NT2/D1 (cell line): ENCODE data around the gene KLHL22.

Experiments used
- DNase-seq: peaks from one replicate; pipeline ENCODE4 v3.0.0-alpha.2; 2011; ENCODE audit warnings: low read depth, low spot score
- H3K27me3 ChIP-seq: 2 replicates; pipeline ENCODE4 v1.6.0; 2011; ENCODE audit warnings: mild to moderate bottlenecking; ENCODE audit not compliant: insufficient read length, insufficient read depth
- H3K36me3 ChIP-seq: 2 replicates; pipeline ENCODE4 v1.6.1; 2011; ENCODE audit warnings: mild to moderate bottlenecking, low read length, mixed read lengths; ENCODE audit not compliant: insufficient read depth, insufficient read length
- H3K4me1 ChIP-seq: 2 replicates; pipeline ENCODE4 v1.5.1; 2011; ENCODE audit not compliant: insufficient read depth, insufficient read length
- H3K4me3 ChIP-seq: 2 replicates; pipeline ENCODE4 v1.5.1; 2011; ENCODE audit warnings: low read depth; ENCODE audit not compliant: insufficient read length
- H3K9ac ChIP-seq: 2 replicates; pipeline ENCODE4 v1.6.0; 2011; ENCODE audit warnings: low read depth; ENCODE audit not compliant: insufficient read length
- H3K9me3 ChIP-seq: 2 replicates; pipeline ENCODE4 v1.5.1; 2011; ENCODE audit warnings: mild to moderate bottlenecking, low read length; ENCODE audit not compliant: insufficient read depth
- SUZ12 ChIP-seq: IDR thresholded peaks from 2 replicates; pipeline ENCODE4 v1.6.1; 2011; ENCODE audit not compliant: insufficient read length, insufficient read depth; ENCODE audit errors: extremely low read depth
- YY1 ChIP-seq: IDR thresholded peaks from 2 replicates; pipeline ENCODE4 v1.6.1; 2011; ENCODE audit not compliant: insufficient read length, insufficient read depth
- ZNF274 ChIP-seq: IDR thresholded peaks from 2 replicates; pipeline ENCODE4 v1.6.1; 2011; ENCODE audit warnings: mild to moderate bottlenecking, low read depth, low read length

KLHL22 gene

DNA sequence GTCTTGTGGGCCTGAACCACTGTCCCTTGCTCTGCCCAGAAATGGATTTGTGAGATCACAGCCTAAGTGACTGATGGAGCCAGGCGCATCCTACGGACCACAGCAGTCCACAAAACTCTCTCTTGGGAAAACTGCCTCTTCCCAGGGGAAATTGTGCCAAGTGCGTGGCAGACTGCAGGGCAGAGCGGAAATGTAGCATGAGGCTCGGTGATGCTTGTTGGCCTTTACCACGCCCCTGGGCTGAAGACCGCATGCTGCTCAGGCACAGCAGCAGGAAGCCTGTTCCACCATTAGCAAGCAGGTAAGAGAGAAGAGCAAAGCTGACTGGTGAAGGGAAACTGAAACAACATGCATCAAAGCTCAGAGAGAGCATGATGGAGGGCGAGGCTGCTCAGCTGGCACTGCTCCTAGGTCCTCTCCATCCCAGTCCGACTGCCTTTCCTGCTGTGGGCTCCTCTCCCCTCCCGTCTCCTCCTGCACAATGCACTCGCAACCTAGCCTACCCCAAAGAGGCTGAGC lies 31.4 kb downstream of the KLHL22 start:
- TF ChIP-seq YY1 (no peak), SUZ12 (no peak), ZNF274 (no peak)
- Histone ChIP-seq H3K36me3 (peaks cover 24% of the 10 kb centered on the region), H3K27me3 (no peaks in the 10 kb centered on the region), H3K9me3 (no peaks in the 10 kb centered on the region), H3K9ac (no peak overlapping the region), H3K4me3 (no peak overlapping the region), H3K4me1 (no peaks in the 10 kb centered on the region)
- DNase-seq = no peak

DNA sequence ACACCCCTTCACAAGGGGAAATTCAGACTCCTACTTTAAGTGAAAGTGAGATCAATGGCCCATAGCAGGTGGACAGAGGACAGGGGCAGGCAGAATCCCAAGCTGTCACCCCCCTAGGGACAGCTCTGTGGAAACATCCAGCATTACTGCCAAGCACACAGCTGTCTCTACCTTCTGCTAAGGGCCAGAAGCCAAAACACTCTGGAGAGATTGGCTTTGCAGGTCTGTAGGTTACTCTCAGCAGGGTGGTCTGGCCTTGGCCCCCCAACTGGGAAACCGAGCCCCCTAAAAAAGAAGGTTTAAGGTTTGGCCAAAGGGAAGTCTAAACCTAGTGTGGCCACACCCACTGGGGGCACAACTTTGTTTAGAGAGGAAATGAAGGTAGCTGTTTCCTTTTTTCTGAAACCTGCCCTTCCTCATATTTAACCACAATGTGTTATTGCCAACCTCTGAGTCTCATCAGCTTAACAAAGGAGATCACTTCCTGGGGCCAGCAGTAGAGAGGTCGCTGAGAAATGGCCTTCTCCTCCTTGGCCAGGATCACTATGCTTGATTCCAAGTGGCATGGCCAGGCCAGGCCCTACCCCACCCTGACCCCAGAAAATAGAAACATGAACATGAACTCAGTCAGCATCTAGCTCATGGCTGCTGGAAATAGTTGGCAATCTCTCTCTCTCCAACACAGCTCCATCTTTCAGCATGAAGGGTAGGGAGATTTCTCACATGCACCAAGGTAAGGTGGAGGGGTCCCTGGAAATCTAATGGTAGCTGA lies 32.1 kb downstream of the KLHL22 start:
- TF ChIP-seq YY1 (no peak), SUZ12 (no peak), ZNF274 (no peak)
- Histone ChIP-seq H3K4me3 (no peak overlapping the region), H3K27me3 (no peaks in the 10 kb centered on the region), H3K9me3 (no peaks in the 10 kb centered on the region), H3K4me1 (no peaks in the 10 kb centered on the region), H3K36me3 (peaks cover 23% of the 10 kb centered on the region), H3K9ac (no peak overlapping the region)
- no peak for DNase-seq

DNA sequence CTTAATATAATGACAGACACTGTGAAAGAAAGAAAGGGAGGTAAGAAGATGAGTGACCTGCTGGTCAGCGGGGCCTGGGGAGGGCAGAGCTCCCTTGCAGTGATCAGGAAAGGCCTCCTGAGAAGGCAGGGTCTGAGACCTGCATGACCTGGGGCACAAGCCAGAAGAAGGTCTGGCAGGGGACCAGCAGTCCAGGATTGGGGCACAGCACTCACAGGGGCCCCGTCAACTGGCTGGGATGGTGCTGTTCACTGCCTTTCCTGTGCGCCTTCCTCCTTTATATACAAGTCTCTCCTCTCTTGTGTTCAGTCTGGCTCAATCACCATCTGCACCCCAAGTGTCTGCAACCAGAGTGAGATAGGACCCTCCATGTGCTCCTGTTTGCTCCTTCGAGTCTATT lies 35.7 kb downstream of the KLHL22 start:
- no peak overlapping the region for H3K9ac ChIP-seq
- H3K9me3 ChIP-seq = no peaks in the 10 kb centered on the region
- DNase-seq = no peak
- peaks cover 31% of the 10 kb centered on the region for H3K36me3 ChIP-seq
- TF ChIP-seq SUZ12 = no peak
- no peak for TF ChIP-seq YY1
- no peak for TF ChIP-seq ZNF274
- H3K4me1 ChIP-seq = no peaks in the 10 kb centered on the region
- H3K4me3 ChIP-seq = no peak overlapping the region
- no peaks in the 10 kb centered on the region for H3K27me3 ChIP-seq

DNA sequence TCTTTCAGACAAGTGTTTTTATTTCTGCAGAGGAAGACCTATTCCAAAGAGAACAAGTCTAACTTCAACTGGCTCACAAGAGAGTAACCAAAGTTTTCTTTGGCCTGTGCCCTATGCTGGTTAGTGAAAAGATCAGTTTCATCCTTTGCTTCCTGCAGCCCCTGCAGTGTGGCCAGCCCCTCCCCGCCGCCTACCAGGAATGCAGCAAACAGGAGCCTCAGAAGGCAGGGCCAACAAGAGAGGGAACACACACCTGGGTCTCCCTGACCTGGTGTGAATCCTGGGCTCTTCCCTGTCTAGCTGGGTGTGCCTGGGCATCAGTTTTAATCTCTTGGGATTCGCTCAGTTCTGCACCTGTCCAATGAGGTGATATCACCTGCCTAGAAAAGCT lies 36.4 kb downstream of the KLHL22 start:
- Histone ChIP-seq H3K27me3 (no peaks in the 10 kb centered on the region), H3K4me3 (no peak overlapping the region), H3K9me3 (no peaks in the 10 kb centered on the region), H3K9ac (no peak overlapping the region), H3K4me1 (no peaks in the 10 kb centered on the region), H3K36me3 (peaks cover 24% of the 10 kb centered on the region)
- no peak for DNase-seq
- TF ChIP-seq ZNF274 (no peak), YY1 (no peak), SUZ12 (no peak)

DNA sequence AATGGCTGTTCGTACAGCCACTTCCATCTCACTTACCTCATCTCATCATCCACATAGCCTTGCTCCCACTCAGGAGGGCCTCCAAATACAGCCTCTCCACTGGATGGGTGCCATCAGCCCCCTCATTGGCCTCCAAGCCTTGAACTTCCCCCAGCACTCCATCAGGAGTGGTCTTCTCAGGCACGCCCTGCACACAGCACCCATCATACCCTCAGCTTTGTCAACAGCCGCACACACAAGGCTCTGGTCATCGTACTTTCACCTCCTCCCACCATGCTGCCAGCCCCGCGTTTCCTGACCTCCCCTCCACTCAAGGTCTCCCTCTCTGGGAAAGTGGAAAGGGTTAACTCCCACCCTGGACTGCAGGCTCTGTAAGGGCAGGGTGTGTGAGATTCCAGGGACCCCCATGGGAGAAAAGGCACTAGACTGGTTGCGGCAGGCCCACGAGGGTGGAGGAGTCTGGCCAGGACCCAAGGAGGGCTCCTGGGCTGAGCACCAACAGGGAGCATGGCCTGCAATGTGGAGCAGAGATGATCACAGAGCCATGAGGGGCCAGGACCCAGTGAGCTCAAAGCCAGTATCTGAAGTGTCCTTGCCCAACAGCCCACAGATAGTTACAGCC lies 37.0 kb downstream of the KLHL22 start:
- no peak for DNase-seq

GRCh38 chr22:20457506-20458240 lies 37.9 kb downstream of the KLHL22 start:
- Histone ChIP-seq H3K4me1 (no peaks in the 10 kb centered on the region), H3K9ac (no peak overlapping the region), H3K27me3 (no peaks in the 10 kb centered on the region), H3K36me3 (peaks cover 13% of the 10 kb centered on the region), H3K9me3 (no peaks in the 10 kb centered on the region), H3K4me3 (no peak overlapping the region)
- no peak for DNase-seq
- no peak for TF ChIP-seq ZNF274
- no peak for TF ChIP-seq YY1
- TF ChIP-seq SUZ12 = no peak

More for the DNA sequence above, 37.0 kb downstream of the KLHL22 start:
- Histone ChIP-seq H3K4me1 (no peaks in the 10 kb centered on the region), H3K4me3 (no peak overlapping the region), H3K36me3 (peaks cover 19% of the 10 kb centered on the region), H3K27me3 (no peaks in the 10 kb centered on the region), H3K9me3 (no peaks in the 10 kb centered on the region), H3K9ac (no peak overlapping the region)
- TF ChIP-seq SUZ12 (no peak), YY1 (no peak)

DNA sequence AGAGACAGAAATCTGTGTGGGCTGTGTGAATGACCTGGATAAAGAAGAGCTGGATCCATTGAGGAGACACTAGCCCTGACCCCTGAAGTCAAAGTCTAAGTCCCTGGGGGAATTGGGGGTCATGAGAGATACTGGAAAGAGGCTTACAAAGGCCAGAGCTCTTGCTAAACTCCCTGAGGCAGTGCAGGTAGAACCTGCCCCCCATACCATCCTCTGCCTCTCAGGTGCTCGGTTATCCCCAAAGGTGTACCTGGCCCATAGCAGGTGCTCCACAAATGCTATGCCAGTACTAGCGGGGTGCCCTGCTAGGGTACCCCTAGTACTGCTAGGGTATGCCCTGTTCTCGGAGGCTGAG lies 38.9 kb downstream of the KLHL22 start:
- TF ChIP-seq SUZ12 (no peak), YY1 (no peak), ZNF274 (no peak)
- no peaks in the 10 kb centered on the region for H3K4me1 ChIP-seq
- H3K9me3 ChIP-seq = no peaks in the 10 kb centered on the region
- no peak for DNase-seq
- no peaks in the 10 kb centered on the region for H3K27me3 ChIP-seq
- H3K9ac ChIP-seq = peak overlapping the region; percentile 6
- H3K36me3 ChIP-seq = peaks cover 13% of the 10 kb centered on the region
- H3K4me3 ChIP-seq = no peak overlapping the region
